ENCODE data around the gene TJP2.

TJP2 gene

GRCh38 chr9:69173891-69174615 is at the start of gene TJP2 (continued):
- TF ChIP-seq PRDM10 (tag by site-specific recombination; IDR thresholded peaks at IDR 0.05) (peak; percentile 6; the same call in 1 of the 2 replicates), ZNF394 (tag by site-specific recombination; IDR thresholded peaks at IDR 0.05; ENCODE audit: borderline replicate concordance) (peak; percentile 35; the same call in 1 of the 2 replicates), ZBTB17 (tag by site-specific recombination; IDR thresholded peaks at IDR 0.05) (no peak), ZNF169 (tag by site-specific recombination; IDR thresholded peaks at IDR 0.05) (no peak), ZNF223 (tag by site-specific recombination; IDR thresholded peaks at IDR 0.05) (no peak), ZNF558 (tag by site-specific recombination; IDR thresholded peaks at IDR 0.05) (no peak), ZBTB7A (tag by site-specific recombination; IDR thresholded peaks at IDR 0.05; ENCODE audit: low read depth) (no peak), SCRT2 (tag by site-specific recombination; IDR thresholded peaks at IDR 0.05) (no peak), ZNF362 (tag by site-specific recombination; IDR thresholded peaks at IDR 0.05) (no peak), ZNF140 (tag by site-specific recombination; IDR thresholded peaks at IDR 0.05) (no peak), ZNF433 (tag by site-specific recombination; IDR thresholded peaks at IDR 0.05; ENCODE audit: low read depth) (no peak), ZSCAN16 (tag by site-specific recombination; IDR thresholded peaks at IDR 0.05) (no peak), ZNF768 (tag by site-specific recombination; IDR thresholded peaks at IDR 0.05) (no peak), KLF10 (tag by site-specific recombination; IDR thresholded peaks at IDR 0.05) (no peak), ZNF621 (tag by site-specific recombination; IDR thresholded peaks at IDR 0.05) (no peak), ZNF544 (tag by site-specific recombination; IDR thresholded peaks at IDR 0.05) (no peak), ZNF280D (tag by site-specific recombination; IDR thresholded peaks at IDR 0.05) (no peak), ZSCAN23 (tag by site-specific recombination; IDR thresholded peaks at IDR 0.05) (no peak), ZNF639 (tag by site-specific recombination; IDR thresholded peaks at IDR 0.05) (no peak), GLIS2 (tag by site-specific recombination; IDR thresholded peaks at IDR 0.05) (peak; percentile 71), MYNN (tag by site-specific recombination; IDR thresholded peaks at IDR 0.05; ENCODE audit: borderline replicate concordance) (no peak), ZNF138 (tag by site-specific recombination; IDR thresholded peaks at IDR 0.05; ENCODE audit: borderline replicate concordance) (no peak), ZNF121 (tag by site-specific recombination; IDR thresholded peaks at IDR 0.05) (no peak), EGR2 (tag by site-specific recombination; IDR thresholded peaks at IDR 0.05; ENCODE audit: low read depth) (peak; percentile 87), ELK4 (IDR thresholded peaks at IDR 0.05; ENCODE audit: borderline replicate concordance, low read depth, low read length) (no peak), ZBTB10 (tag by site-specific recombination; IDR thresholded peaks at IDR 0.05) (peak; percentile 51)
